Measurements from ENCODE around the gene FAM163B. TPM values are rescaled to one million over a fixed set of nuclear protein-coding genes. Genes with fewer than 3 reads are reported as not detected.
"Not testable (repeated sequence)": the region's sequence is repeated elsewhere in the genome, so short reads cannot be mapped to it uniquely, and the experiment has no call there.

FAM163B gene
- total RNA-seq, 4 donors from 2014 or later, result not detected

GRCh38 chr9:133568186-133568585, 41.0 kb downstream of the FAM163B start:
- Histone ChIP-seq H3K27ac (no peak overlapping the region), H3K4me3 (replicated peaks in 1 of 3) (no peak overlapping the region), H3K4me1 (peaks cover 4 to 20% of the 10 kb centered on the region in 2 donors), H3K27me3 (no peaks in the 10 kb centered on the region), H3K9me3 (no peaks in the 10 kb centered on the region), H3K36me3 (no peaks in the 10 kb centered on the region)
- intact Hi-C loops (cut with DNase I), result loop anchor here (5.0 kb wide), 1 partner anchor 89 kb away; no protein-coding TSS in a partner anchor
- 88 to 92% methylated on average over 16 to 32 of the region's 33 CpGs for WGBS, 2 donors
- no peak for DNase-seq
- TF ChIP-seq POLR2A (IDR thresholded peaks at IDR 0.05), result no peak
- TF ChIP-seq CTCF (IDR thresholded peaks at IDR 0.05), result no peak

GRCh38 chr9:133566817-133567216, 42.4 kb downstream of the FAM163B start:
- DNase-seq, result no peak
- peaks cover 8 to 14% of the 10 kb centered on the region in 2 donors for H3K4me1 ChIP-seq
- no peaks in the 10 kb centered on the region for H3K9me3 ChIP-seq
- TF ChIP-seq CTCF (IDR thresholded peaks at IDR 0.05), result no peak
- no peak for TF ChIP-seq POLR2A (IDR thresholded peaks at IDR 0.05)
- no peak overlapping the region for H3K4me3 ChIP-seq (replicated peaks in 1 of 3)
- no peak overlapping the region for H3K27ac ChIP-seq
- 92 to 95% methylated on average over 16 to 17 of the region's 17 CpGs for WGBS, 2 donors
- intact Hi-C loops (cut with DNase I), result loop anchor here (5.0 kb wide), 1 partner anchor 90 kb away; no protein-coding TSS in a partner anchor
- no peaks in the 10 kb centered on the region for H3K27me3 ChIP-seq
- no peaks in the 10 kb centered on the region for H3K36me3 ChIP-seq

- WGBS, 2 donors, result 93% methylated on average over 14 of the region's 14 CpGs; no CpG with 5 or more reads in 1 of the 2 donors
- intact Hi-C loops (cut with DNase I), result loop anchor here (5.0 kb wide), 1 partner anchor 91 kb away; no protein-coding TSS in a partner anchor
- H3K9me3 ChIP-seq, result no peaks in the 10 kb centered on the region
- no peaks in the 10 kb centered on the region for H3K27me3 ChIP-seq
- no peak overlapping the region for H3K4me3 ChIP-seq (replicated peaks in 1 of 3)
- no peak overlapping the region for H3K27ac ChIP-seq
- no peaks in the 10 kb centered on the region for H3K36me3 ChIP-seq
- no peak for DNase-seq
- peaks cover 8 to 14% of the 10 kb centered on the region in 2 donors for H3K4me1 ChIP-seq
- TF ChIP-seq POLR2A (IDR thresholded peaks at IDR 0.05) (no peak), CTCF (IDR thresholded peaks at IDR 0.05) (no peak)
Observed at GRCh38 chr9:133566382-133566781, 42.8 kb downstream of the FAM163B start.

- TF ChIP-seq POLR2A (IDR thresholded peaks at IDR 0.05), result no peak
- peak in 1 of 6 experiments; percentile 43 for TF ChIP-seq CTCF (IDR thresholded peaks at IDR 0.05)
- WGBS, 2 donors, result 74 to 81% methylated on average over 11 of the region's 11 CpGs
- H3K4me3 ChIP-seq (replicated peaks in 1 of 3), result no peak overlapping the region
- H3K4me1 ChIP-seq, result peaks cover 18 to 25% of the 10 kb centered on the region in 2 donors
- no peaks in the 10 kb centered on the region for H3K36me3 ChIP-seq
- H3K9me3 ChIP-seq, result no peaks in the 10 kb centered on the region
- intact Hi-C loops (cut with DNase I), result loop anchor here (5.0 kb wide), 1 partner anchor 93 kb away; no protein-coding TSS in a partner anchor
- no peaks in the 10 kb centered on the region for H3K27me3 ChIP-seq
- no peak for DNase-seq
- peak overlapping the region in 1 of 3 donors; percentile 28 for H3K27ac ChIP-seq
Observed at GRCh38 chr9:133564451-133565116, 44.6 kb downstream of the FAM163B start.

- H3K9me3 ChIP-seq; H3K27ac ChIP-seq; H3K27me3 ChIP-seq; DNase-seq; H3K36me3 ChIP-seq; H3K4me3 ChIP-seq (replicated peaks in 1 of 3); intact Hi-C loops (cut with DNase I): not testable (repeated sequence)
- peak in 2 of 6 experiments; percentile 19 to 40 for TF ChIP-seq CTCF (IDR thresholded peaks at IDR 0.05)
- H3K4me1 ChIP-seq, result peaks cover 18 to 29% of the 10 kb centered on the region in 2 donors
Observed at GRCh38 chr9:133563814-133564213, 45.4 kb downstream of the FAM163B start.

Measured in thyroid gland (tissue), 4 donors.